Natural killer cell treated with Interleukin-12 subunit alpha and Interleukin-12 subunit beta and Interleukin-15 and Interleukin-18, amount 100 ng/mL, for 72 hours (primary cell): ENCODE results near the gene MYB. TPM values are rescaled to one million over a fixed set of nuclear protein-coding genes. Genes with fewer than 3 reads are reported as not detected.
"Not testable (repeated sequence)": the region's sequence is repeated elsewhere in the genome, so short reads cannot be mapped to it uniquely, and the experiment has no call there.

ENCODE experiments used
- ATAC-seq, 2 donors: fragments of 150-1000 bp; cut with Tn5 transposase in 1 of 2; sonication (Bioruptor Pico), chemical (Tn5 transposase) in 1 of 2; 2 replicates each; pipeline ENCODE4 v1.10.0; 2021
- DNase-seq: peaks from one replicate; pipeline ENCODE4 v3.0.0; 2022; ENCODE audit warnings: low spot score
- H3K27ac Mint-ChIP-seq, 2 donors: 1 replicate in 1 of 2; 2 replicates in 1 of 2; pipeline ENCODE4 v1.8.0; 2022; ENCODE audit warnings: mixed read lengths in 2 of 2, mild to moderate bottlenecking in 1 of 2, moderate library complexity in 1 of 2
- H3K27me3 Mint-ChIP-seq, 2 donors: 1 replicate in 1 of 2; 2 replicates in 1 of 2; pipeline ENCODE4 v1.8.0; 2022; ENCODE audit warnings: mixed read lengths in 2 of 2
- H3K36me3 Mint-ChIP-seq: one replicate; pipeline ENCODE4 v1.8.0; 2022; ENCODE audit warnings: mixed read lengths
- H3K4me1 Mint-ChIP-seq, 2 donors: 1 replicate in 1 of 2; 2 replicates in 1 of 2; pipeline ENCODE4 v1.8.0; 2022; ENCODE audit warnings: low read depth in 2 of 2, mixed read lengths in 2 of 2, mild to moderate bottlenecking in 1 of 2
- H3K4me3 Mint-ChIP-seq: one replicate; pipeline ENCODE4 v1.8.0; 2022; ENCODE audit warnings: mixed read lengths
- H3K9me3 Mint-ChIP-seq: 2 replicates; pipeline ENCODE4 v1.8.0; 2022; ENCODE audit warnings: mixed read lengths
- total RNA-seq, 2 donors: library from RNA; stranded (reverse); gene quantifications; one replicate each; pipeline ENCODE4 v1.2.3, GENCODE V29; 2022

The MYB gene
- total RNA-seq, 2 donors from 2014 or later, result 66.1 to 145 TPM

DNA sequence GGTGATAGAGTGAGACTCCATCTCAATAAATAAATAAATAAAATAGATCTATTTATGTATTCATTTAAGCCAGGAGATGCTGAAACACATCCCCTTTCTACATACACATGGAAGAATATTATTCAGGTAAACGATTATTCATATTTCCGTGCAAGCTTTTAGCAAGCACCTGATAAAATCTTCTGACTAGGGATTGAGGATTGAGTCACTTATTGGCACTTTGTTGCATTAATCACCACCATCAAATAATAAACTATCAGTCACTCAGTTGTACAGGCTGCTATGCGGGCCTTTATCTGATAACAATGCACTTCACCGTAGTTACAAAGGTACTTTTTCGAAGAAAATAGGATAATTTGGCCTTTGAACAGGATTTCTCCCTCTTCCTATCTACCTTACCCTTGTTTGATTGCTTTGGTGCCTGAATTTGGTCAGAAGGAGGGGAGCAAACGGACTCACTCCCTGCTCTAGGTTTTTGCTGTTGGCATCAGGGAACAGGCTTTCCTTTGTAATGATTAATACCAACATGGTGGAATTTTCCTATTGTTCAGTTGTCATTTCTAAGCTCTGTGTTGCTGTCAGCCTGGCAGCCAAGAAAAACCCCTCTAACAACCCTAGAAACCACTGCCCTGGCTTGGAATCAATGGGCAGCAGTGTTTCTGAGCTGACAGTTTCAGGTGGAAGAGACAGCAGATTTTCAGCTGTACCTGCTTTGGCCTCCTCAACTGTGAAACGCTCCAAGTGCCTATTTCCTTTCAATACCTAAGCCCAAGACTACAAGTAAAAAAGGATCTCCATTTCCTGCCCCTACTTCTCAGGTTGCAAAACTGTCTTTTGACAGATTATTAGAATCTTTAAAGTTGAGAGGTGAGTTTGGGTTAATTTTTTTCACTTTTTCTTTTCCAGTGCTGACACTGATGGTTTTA, 63.0 kb downstream of the MYB start:
- DNase-seq (no peak), ATAC-seq (no peak)
- no peak overlapping the region for H3K4me3 Mint-ChIP-seq
- peaks cover 0 to 4% of the 10 kb centered on the region in 2 donors for H3K27me3 Mint-ChIP-seq
- H3K4me1 Mint-ChIP-seq, result no peaks in the 10 kb centered on the region
- no peak overlapping the region for H3K27ac Mint-ChIP-seq
- no peaks in the 10 kb centered on the region for H3K9me3 Mint-ChIP-seq
- no peaks in the 10 kb centered on the region for H3K36me3 Mint-ChIP-seq

DNA sequence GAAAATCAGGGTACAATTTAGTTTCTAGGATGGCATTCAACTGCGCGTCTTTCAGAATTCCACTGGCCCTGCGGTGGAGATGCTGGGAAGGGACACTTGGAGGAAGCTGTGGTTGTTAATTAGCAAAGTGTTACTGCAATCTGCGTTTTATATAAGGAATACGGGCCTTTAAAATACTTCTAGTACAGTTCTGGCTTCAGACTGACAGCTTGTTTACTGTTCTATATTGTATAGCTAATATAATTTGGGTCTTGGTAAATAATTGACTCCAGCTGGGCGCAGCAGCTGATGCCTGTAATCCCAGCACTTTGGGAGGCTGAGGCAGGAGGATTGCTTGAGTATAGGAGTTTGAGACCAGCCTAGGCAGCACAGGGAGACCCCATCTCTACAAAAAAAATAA, 63.7 kb downstream of the MYB start:
- H3K4me1 Mint-ChIP-seq, result no peaks in the 10 kb centered on the region
- H3K27me3 Mint-ChIP-seq, result peaks cover 0 to 2% of the 10 kb centered on the region in 2 donors
- no peaks in the 10 kb centered on the region for H3K9me3 Mint-ChIP-seq
- DNase-seq (no peak), ATAC-seq (no peak)
- no peak overlapping the region for H3K4me3 Mint-ChIP-seq
- no peak overlapping the region for H3K27ac Mint-ChIP-seq
- H3K36me3 Mint-ChIP-seq, result no peaks in the 10 kb centered on the region

DNA sequence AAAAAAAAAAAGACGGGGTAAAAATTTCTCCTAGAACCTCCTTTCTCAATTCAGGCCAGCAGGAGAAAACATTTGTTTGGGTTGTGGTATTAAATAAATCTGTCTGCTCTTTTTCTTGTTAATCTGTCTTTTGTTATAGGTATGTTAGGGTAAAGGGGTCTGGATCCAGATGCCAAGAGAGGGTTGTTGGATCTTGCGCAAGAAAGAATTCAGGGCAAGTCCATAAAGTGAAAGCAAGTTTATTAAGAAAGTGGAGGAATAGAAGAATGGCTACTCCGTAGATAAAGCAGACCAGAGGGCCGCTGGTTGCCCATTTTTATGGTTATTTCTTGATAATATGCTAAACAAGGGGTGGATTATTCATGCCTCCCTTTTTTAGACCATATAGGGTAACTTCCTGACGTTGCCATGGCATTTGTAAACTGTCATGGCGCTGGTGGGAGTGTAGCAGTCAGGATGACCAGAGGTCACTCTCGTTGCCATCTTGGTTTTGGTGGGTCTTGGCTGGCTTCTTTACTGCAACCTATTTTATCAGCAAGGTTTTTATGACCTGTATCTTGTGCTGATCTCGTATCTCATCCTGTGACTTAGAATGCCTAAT, 65.4 kb downstream of the MYB start:
- H3K4me1 Mint-ChIP-seq, DNase-seq, ATAC-seq, H3K27ac Mint-ChIP-seq, H3K9me3 Mint-ChIP-seq, H3K36me3 Mint-ChIP-seq, H3K27me3 Mint-ChIP-seq, H3K4me3 Mint-ChIP-seq: not testable (repeated sequence)

DNA sequence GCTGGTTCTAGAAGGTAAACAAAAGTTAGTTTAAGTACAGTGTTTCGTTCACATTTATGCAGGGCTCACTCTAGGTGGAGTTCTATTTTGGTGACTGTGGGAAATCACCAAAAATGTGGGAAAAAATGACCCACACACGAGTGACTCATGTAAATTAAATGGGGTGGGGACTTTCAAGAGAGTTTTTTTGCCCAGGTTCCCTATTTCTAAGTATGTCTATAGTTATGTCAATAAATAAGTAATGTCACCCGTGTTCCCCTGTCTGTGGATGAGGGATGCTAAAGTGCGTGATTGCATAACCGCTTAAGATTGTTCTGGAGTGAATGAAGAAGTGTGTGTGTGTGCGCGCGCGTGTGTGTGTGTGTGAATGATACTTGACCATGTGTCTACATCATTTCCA, 69.1 kb downstream of the MYB start:
- Mint-ChIP-seq H3K9me3 (no peaks in the 10 kb centered on the region), H3K27me3 (no peaks in the 10 kb centered on the region), H3K4me3 (no peak overlapping the region), H3K36me3 (no peaks in the 10 kb centered on the region), H3K27ac (no peak overlapping the region), H3K4me1 (no peaks in the 10 kb centered on the region)
- DNase-seq (no peak), ATAC-seq (no peak)

DNA sequence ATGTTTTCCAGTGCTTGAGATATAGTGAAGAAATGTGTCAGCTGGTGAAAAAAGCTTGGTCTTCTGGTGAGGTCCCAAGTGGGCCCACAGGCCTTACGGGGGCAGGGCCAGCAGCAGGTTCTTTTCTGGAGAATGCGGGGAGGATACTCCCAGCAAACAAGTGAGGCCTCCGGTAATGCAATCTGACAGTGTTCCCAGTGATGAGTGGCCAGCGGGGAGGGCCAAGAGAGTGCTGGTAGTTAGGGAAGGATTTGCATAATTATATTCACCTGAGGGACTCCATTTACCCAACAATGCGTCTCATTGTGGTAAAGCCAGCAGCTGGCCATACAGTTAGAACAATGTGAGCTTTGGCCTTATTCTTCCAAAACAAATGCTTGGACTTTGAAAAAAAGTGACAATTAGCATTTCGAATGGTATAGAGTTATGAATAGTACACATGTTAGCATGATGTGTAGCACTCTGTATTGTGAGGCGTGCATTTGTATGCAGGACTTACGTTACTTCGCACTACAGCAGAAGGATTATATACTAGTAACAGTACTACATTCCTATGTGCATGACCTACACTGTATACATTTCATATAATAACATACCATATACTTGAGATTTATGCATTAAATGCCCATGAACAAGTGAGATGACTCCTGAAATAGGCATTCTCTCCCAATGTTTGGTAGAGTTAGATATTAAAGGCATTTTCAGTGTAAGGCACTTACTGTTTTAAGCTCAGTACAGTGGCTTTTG, 69.8 kb downstream of the MYB start:
- DNase-seq (no peak), ATAC-seq (no peak)
- Mint-ChIP-seq H3K9me3 (no peaks in the 10 kb centered on the region), H3K4me1 (no peaks in the 10 kb centered on the region), H3K27ac (no peak overlapping the region), H3K36me3 (no peaks in the 10 kb centered on the region), H3K4me3 (no peak overlapping the region), H3K27me3 (peaks cover 0 to 2% of the 10 kb centered on the region in 2 donors)

DNA sequence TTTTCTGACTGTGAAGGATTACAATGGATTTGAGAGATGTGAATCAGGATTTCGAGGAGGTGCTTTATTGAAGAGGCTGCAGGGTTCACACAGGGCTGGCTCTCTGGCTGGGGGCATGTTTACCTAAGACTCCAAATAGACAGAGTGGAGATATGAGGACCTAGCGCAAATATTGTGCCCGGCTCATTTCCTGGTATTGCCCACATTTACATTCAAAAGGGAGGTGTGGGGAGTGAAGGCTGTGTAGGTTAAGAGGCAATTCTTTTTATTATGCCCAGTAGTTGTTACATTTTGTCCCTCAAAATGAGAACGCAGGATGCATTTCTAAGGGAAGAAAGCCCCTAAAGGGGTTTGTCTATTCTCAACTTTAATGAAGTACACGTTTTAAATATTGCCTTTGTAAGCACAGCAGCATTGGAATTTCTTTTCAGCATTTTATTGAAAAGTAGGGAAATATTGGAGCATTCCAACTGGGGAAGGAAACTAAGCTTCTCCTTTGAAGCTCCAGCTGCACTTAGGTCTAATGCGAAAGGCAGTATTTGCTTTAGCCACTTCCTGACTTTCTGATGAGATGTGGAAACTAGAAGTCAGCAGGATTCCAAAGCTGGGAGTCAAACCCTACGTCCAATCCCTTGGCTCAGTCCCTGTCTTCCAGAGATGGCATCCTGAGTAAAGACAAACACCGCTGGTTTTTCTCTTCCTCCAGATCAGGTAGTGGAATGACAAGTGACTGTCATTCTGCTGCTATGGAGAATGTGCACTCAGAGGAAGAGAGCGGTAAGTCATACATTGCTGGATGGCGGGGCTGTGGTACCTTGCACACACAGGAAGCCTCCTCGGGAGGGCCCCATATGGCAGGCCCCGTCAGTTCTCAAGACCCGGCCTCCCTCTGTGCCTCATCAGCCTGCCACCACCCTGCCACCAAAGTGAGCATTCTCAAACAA, 70.7 kb downstream of the MYB start:
- no peaks in the 10 kb centered on the region for H3K36me3 Mint-ChIP-seq
- no peak overlapping the region for H3K27ac Mint-ChIP-seq
- peaks cover 0 to 3% of the 10 kb centered on the region in 2 donors for H3K27me3 Mint-ChIP-seq
- no peak for DNase-seq
- no peak overlapping the region for H3K4me3 Mint-ChIP-seq
- ATAC-seq, result peak in 1 of 2 donors; percentile 22
- H3K4me1 Mint-ChIP-seq, result no peaks in the 10 kb centered on the region
- H3K9me3 Mint-ChIP-seq, result no peaks in the 10 kb centered on the region

DNA sequence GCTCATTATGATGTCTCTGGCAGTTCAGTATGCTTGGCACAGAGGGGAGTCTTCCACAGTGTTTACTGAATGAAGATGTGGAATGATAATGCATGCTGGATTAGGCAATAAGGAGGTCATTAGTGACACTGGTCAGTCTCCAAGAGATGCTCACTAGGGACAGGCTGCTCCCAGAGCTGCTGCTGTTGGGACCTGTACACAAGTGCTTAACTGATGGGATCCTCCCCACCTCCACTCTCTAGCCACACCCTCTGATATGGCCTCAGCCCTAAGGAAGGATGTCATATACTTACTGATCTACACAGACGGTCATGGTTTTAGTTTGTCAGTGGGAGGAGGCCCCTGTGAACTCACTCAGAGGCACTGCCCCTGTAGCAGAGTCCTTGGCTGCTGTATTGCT, 73.4 kb downstream of the MYB start:
- Mint-ChIP-seq H3K27ac (no peak overlapping the region), H3K4me1 (peaks cover 0 to under 1% of the 10 kb centered on the region in 2 donors), H3K27me3 (peaks cover 4 to 5% of the 10 kb centered on the region in 2 donors), H3K9me3 (no peaks in the 10 kb centered on the region), H3K4me3 (no peak overlapping the region), H3K36me3 (no peaks in the 10 kb centered on the region)
- no peak for DNase-seq
- ATAC-seq, result peak; percentile 25 to 41

DNA sequence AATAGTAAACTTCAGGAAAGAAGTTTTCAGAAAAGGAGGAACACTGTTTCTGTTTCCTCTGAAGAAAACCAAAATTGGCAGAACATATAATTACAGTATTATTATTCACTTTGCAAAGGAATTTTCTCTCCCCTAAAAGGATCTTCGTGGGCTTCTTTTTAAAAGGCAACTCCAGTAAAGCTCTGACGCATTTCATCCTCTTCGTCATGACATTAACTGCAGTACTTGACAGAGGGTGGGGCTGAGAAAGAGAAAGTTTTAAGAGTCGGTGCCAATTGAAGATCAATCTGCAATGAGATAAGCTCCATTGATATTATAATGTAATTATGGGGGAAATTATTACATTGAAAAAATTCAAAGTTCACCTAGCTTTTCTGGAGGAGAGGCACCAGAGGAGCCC, 75.8 kb downstream of the MYB start:
- ATAC-seq (no peak), DNase-seq (no peak)
- Mint-ChIP-seq H3K27me3 (peaks cover 10 to 12% of the 10 kb centered on the region in 2 donors), H3K9me3 (no peaks in the 10 kb centered on the region), H3K4me1 (peaks cover 0 to 7% of the 10 kb centered on the region in 2 donors), H3K36me3 (no peaks in the 10 kb centered on the region), H3K27ac (no peak overlapping the region), H3K4me3 (no peak overlapping the region)

DNA sequence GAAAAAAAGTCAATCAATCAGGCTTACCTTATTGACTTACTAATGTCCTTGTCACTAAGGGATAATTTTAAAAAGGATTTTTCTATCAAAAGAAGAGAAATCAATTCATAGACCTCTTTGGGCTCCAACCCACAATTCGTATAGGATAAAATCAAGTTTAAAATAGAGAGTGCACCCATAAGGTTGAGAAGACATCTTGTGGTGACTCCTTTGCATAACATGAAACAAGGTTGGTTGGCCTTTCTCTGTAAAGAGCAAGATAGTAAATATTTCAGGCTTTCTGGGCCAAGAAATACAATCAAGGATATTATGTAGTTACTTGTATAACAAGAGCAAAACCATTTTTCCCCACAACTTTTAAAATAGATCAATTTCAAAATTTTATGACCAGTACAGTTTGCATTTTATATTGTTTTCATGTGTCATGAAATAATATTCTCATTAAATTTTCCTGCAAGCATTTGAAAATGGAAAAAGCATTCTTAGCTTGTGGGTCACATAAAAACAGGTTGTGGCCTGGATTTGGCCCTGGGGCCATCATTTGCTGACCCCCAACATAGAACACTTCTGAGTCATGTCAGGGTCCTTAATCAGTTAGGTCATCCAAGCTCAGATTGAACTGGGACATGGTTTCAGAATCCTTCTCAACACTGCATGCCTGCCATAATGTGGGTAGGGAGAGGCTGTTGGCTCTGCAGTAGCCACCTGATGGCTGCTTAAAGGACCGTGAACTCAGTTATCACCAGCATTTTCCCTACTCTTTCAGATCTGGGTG, 76.7 kb downstream of the MYB start:
- Mint-ChIP-seq H3K27ac (no peak overlapping the region), H3K9me3 (no peaks in the 10 kb centered on the region), H3K36me3 (no peaks in the 10 kb centered on the region), H3K4me3 (no peak overlapping the region), H3K27me3 (peaks cover 10 to 12% of the 10 kb centered on the region in 2 donors), H3K4me1 (peaks cover 0 to 7% of the 10 kb centered on the region in 2 donors)
- DNase-seq (no peak), ATAC-seq (no peak)

DNA sequence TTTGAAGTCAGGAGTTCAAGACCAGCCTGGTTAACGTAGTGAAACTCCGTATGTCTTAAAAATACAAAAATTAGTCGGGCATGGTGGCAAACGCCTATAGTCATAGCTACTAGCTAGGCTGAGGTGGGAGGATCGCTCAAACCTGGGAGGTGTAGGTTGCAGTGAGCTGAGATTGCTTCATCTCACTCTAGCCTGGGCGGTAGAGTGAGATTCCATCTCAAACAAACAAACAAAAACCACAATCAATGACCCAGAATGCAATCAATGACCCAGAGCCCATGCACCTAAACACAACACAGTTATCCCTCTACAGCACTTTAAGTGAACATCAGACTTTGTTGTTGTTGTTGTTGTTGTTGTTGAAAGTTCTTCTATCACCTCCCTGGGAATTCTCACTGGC, 77.9 kb downstream of the MYB start:
- Mint-ChIP-seq H3K9me3 (no peaks in the 10 kb centered on the region), H3K27me3 (peaks cover 10 to 12% of the 10 kb centered on the region in 2 donors), H3K27ac (no peak overlapping the region)

DNA sequence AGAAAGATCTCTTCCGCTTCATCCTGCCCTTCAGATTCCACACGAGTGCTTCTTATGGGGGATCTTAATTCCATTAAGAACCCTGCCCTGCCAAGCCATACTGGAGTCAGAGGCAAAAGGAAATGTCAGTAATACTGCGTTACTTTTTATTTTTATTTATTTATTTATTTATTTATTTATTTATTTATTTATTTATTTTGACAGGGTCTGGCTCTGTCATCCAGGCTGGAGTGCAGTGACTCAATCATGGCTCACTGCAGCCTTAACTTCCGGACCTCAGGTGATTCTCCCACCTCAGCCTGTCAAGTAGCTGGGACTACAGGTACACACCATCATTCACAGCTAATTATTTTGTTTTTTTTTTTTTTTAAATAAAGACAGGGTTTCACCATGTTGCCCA, 79.5 kb downstream of the MYB start:
- no peaks in the 10 kb centered on the region for H3K9me3 Mint-ChIP-seq
- H3K4me1 Mint-ChIP-seq, result peaks cover 0 to 7% of the 10 kb centered on the region in 2 donors
- ATAC-seq, result no peak
- no peaks in the 10 kb centered on the region for H3K36me3 Mint-ChIP-seq
- H3K4me3 Mint-ChIP-seq, result no peak overlapping the region
- no peak overlapping the region for H3K27ac Mint-ChIP-seq
- H3K27me3 Mint-ChIP-seq, result peaks cover 10 to 12% of the 10 kb centered on the region in 2 donors
- DNase-seq, result no peak

More for the DNA sequence above, 77.9 kb downstream of the MYB start:
- no peak overlapping the region for H3K4me3 Mint-ChIP-seq
- DNase-seq (no peak), ATAC-seq (no peak)
- H3K4me1 Mint-ChIP-seq, result peaks cover 0 to 7% of the 10 kb centered on the region in 2 donors
- no peaks in the 10 kb centered on the region for H3K36me3 Mint-ChIP-seq

DNA sequence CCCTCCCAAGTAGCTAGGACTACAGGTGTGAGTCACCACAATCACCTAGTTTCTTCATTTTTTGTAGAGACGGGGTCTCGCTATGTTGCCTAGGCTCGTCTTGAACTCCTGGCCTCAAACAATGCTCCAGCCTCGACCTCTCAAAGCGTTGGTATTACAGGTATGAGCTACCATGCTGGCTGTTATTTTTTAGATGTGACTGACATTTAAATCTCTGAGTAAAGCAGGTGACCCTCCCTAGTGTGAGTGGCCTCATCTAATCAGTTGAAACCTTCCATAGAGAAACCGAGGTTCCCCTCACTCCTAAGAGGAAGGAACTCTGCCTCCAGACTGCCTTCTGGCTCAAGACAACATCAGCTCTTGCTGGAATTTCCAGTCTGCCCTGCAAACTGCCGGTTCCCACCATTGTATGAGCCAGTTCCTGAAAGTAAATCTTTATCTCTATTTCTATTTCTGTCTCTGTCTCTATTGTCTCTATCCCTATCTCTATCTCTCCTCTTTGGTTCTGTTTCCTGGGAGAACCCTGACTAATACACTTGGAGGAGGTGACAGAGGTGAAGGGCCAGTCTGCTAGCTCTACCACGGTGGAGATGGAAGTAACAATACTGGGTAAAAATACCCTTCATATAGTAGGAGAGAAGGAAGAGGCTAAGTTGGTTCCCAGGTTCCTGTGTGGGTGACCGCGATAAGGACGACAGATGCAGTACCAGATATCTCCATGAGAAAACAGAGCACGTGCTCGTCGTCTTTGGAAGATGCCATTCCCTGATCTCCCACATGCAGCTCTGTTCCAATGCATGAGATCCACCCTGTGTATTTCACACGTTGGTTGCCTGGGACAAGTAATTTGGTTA, 81.0 kb downstream of the MYB start:
- Mint-ChIP-seq H3K27me3 (peaks cover 7 to 12% of the 10 kb centered on the region in 2 donors), H3K4me3 (no peak overlapping the region), H3K27ac (no peak overlapping the region), H3K36me3 (no peaks in the 10 kb centered on the region), H3K4me1 (peaks cover 0 to 7% of the 10 kb centered on the region in 2 donors), H3K9me3 (no peaks in the 10 kb centered on the region)
- ATAC-seq (no peak), DNase-seq (no peak)
